AG04450 (cell line): ENCODE results near the gene ZNF318. TPM values are rescaled to one million over a fixed set of nuclear protein-coding genes. Genes with fewer than 3 reads are reported as not detected.

Experiments
- CTCF ChIA-PET: fragments of 300-600, 350-600 bp; formaldehyde crosslinking; extraction: SDS; loops from one replicate; lab custom pipeline; 2022; ENCODE audit warnings: antibody characterized with exemption, inconsistent platforms; lab: Charles Lee
- POLR2A ChIA-PET: fragments of 350-600 bp; formaldehyde crosslinking; extraction: SDS; loops from one replicate; lab custom pipeline; 2021; ENCODE audit warnings: antibody characterized with exemption, inconsistent platforms; lab: Yijun Ruan, JAX
- DNase-seq: peaks from one replicate; pipeline ENCODE4 v3.0.0-alpha.2; 2011; ENCODE audit warnings: low read depth, low spot score
- H3K27ac ChIP-seq: one replicate; pipeline ENCODE4 v1.5.1; 2012; ENCODE audit warnings: low read depth, low read length, control low read depth
- H3K27me3 ChIP-seq: one replicate; pipeline ENCODE4 v1.6.0; 2012; ENCODE audit warnings: low read length; ENCODE audit not compliant: control insufficient read depth, insufficient read depth
- H3K4me3 ChIP-seq: 2 replicates; pipeline ENCODE4 v1.5.1; 2011; ENCODE audit warnings: mild to moderate bottlenecking, low read depth, low read length, control low read depth
- H3K9me3 ChIP-seq: 2 replicates; pipeline ENCODE4 v1.5.1; 2012; ENCODE audit warnings: low read length; ENCODE audit not compliant: control insufficient read depth, insufficient read depth
- CTCF ChIP-seq: IDR thresholded peaks from 2 replicates; pipeline ENCODE4 v1.5.1; 2011; ENCODE audit warnings: low read depth, low read length, control low read depth, inconsistent platforms
- polyA plus RNA-seq: library from polyadenylated mRNA; depleted of rRNA; stranded (reverse); fragments of >200 nt; gene quantifications from 2 replicates; pipeline ENCODE4 v1.2.3, GENCODE V29; 2011

Gene ZNF318
- polyA plus RNA-seq, 1 experiment: 14.9 TPM

GRCh38 chr6:43294536-43294935, 74.9 kb downstream of the ZNF318 start:
- no peak for DNase-seq
- Histone ChIP-seq H3K9me3 (no peaks in the 10 kb centered on the region; the same call in 1 of the 2 replicates), H3K4me3 (no peak overlapping the region), H3K27me3 (peaks cover 42% of the 10 kb centered on the region), H3K27ac (no peak overlapping the region)
- no peak for TF ChIP-seq CTCF
- ChIA-PET POLR2A (no interaction called here), CTCF (no interaction called here)

DNA sequence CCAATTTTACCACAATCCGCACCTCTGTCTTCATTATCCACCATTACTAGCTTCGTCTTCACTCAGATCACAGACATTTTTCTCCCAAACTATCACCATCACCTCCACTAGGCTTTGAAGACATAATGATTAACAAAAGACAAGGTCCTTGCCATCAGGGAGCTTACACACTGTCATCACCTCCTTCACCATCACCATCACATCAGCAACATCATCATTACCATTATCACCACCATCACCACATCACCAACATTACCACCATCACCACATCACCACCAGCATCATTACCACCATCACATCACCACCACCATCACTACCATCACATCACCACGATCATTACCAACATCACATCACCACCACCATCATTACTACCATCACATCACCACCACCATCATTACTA, 75.7 kb downstream of the ZNF318 start:
- no peak overlapping the region for H3K27ac ChIP-seq
- no peak for DNase-seq
- H3K27me3 ChIP-seq: peaks cover 34% of the 10 kb centered on the region
- H3K4me3 ChIP-seq: no peak overlapping the region
- H3K9me3 ChIP-seq: no peaks in the 10 kb centered on the region; the same call in 1 of the 2 replicates
- TF ChIP-seq CTCF: no peak
- CTCF ChIA-PET: no interaction called here
- POLR2A ChIA-PET: no interaction called here

- Histone ChIP-seq H3K9me3 (no peaks in the 10 kb centered on the region), H3K4me3 (no peak overlapping the region), H3K27ac (no peak overlapping the region), H3K27me3 (peaks cover 31% of the 10 kb centered on the region)
- DNase-seq: no peak
- TF ChIP-seq CTCF: no peak
- CTCF ChIA-PET: interaction anchor here (0.6 to 1.0 kb wide), 2 partner anchors 41 to 54 kb away, joined by 4 read pairs; no protein-coding TSS in a partner anchor
- POLR2A ChIA-PET: no interaction called here
Measured at GRCh38 chr6:43292763-43293318, 76.6 kb downstream of the ZNF318 start.

DNA sequence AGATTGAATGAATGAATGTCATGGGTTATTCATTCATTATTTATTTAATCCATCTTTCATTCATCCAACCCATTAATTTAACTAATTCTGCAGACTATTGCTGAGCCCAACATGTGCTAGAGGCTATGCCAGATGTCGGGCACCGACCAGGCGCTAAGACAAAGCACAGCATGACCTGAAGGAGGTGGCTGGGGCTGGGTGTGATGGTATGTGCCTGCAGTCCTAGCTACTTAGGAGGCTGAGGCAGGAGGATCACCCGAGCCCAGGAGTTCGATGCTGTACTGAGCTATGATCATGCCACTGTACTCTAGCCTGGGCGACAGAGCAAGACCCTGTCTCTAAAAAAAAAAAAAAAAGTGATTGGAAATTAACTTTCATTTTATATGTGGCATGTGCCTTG, 77.1 kb downstream of the ZNF318 start:
- CTCF ChIA-PET: interaction anchor here (0.6 to 1.0 kb wide), 2 partner anchors 42 to 54 kb away, joined by 4 read pairs; no protein-coding TSS in a partner anchor
- no peak for TF ChIP-seq CTCF
- POLR2A ChIA-PET: no interaction called here

DNA sequence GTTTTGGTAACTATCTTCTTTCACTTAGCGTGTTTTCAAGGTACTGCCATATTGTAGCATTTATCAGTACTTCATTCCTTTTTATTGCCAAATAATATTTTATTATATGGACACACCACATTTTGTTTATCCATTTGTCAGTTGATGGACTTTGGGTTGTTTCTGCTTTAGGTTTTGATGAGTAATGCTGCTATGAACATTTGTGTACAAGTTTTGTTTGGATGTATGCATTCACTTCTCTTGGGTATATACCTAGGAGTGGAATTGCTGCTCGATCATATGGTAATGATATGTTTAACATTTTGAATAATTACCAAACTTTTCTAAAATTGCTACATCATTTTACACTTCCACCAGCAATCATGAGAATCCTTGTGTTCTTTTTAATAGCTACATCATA, 77.7 kb downstream of the ZNF318 start:
- DNase-seq: no peak
- POLR2A ChIA-PET: no interaction called here
- no peak for TF ChIP-seq CTCF
- Histone ChIP-seq H3K4me3 (no peak overlapping the region), H3K27ac (no peak overlapping the region), H3K27me3 (peaks cover 21% of the 10 kb centered on the region), H3K9me3 (no peaks in the 10 kb centered on the region)
- CTCF ChIA-PET: no interaction called here

More for the DNA sequence above, 77.1 kb downstream of the ZNF318 start:
- no peaks in the 10 kb centered on the region for H3K9me3 ChIP-seq
- no peak overlapping the region for H3K4me3 ChIP-seq
- no peak for DNase-seq
- peaks cover 27% of the 10 kb centered on the region for H3K27me3 ChIP-seq
- H3K27ac ChIP-seq: no peak overlapping the region
